HG02943 (cell line): ENCODE data around the gene CHST11.
A peak's percentile ranks its signal among the peaks of the same experiment; 100 is the strongest.

Experiments used
- ATAC-seq: cut with Tn5 transposase; IDR thresholded peaks from one replicate; pipeline ENCODE4 v1.9.1; 2021; ENCODE audit warnings: mild to moderate bottlenecking, low read depth, moderate library complexity; ENCODE audit not compliant: unreplicated experiment

Gene CHST11

GRCh38 chr12:104427547-104427938 lies 29.2 kb upstream of the CHST11 start:
- no peak for ATAC-seq

DNA sequence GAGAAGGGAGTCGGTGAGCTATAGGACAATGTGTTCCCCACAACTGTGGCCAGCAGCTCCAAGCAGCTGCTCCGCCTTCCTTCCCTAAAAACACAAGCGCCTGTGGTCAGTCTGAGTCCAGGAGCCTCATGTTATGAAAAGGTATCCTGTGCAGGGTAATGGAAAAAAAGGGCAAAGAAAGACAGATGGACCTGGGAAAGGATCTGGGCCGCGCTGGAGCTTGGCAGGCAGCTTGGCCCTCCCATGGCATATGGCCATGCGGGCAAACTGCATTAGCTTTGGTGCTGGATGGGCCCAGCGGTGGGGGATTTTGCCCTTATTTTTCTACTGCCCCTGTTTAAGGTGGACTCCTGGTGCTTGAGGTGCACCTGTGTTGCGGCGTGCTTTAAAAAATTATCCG lies 23.7 kb upstream of the CHST11 start:
- ATAC-seq: no peak

- ATAC-seq: no peak
Observed at GRCh38 chr12:104434129-104434528, 22.6 kb upstream of the CHST11 start.

DNA sequence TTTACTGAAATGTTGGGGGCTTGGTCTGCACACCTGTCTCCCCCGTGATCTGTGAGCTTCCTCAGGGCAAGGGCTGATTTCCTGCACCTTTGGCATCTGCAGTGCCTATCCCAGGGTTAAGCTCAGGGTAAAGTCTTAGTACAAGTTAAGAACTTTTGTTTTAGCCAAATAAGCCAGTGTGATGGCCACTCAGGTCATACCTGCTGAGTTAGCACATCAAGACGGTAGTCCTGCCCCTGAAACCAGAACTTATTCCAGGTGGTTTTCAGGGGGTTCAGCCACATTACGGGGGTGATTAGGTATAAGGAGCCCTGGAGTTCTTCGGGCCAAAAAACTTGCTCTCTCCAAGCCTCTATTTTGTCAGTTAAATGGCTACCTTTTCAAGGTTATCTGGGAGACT lies 21.6 kb upstream of the CHST11 start:
- no peak for ATAC-seq

DNA sequence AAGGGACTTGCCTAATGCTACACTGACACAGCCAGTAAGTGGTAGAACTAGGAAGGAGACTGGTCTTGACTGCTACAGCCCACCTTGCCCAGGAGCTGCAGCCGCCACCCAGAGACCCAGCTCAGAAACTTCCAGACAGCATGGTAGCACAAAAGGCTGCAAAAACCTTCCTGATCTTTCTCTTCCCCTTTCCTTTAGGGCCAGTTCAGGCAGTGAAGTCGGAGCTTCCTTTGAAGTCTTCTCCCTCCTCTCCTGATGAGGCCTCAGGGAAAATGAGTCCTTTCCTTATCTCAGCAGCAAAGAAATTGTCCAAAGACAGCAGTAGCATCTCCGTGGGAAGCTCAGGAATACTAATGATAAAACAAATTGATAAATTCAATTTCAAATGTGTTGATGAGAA lies 21.0 kb upstream of the CHST11 start:
- no peak for ATAC-seq

GRCh38 chr12:104436790-104437189 lies 20.0 kb upstream of the CHST11 start:
- ATAC-seq: no peak

DNA sequence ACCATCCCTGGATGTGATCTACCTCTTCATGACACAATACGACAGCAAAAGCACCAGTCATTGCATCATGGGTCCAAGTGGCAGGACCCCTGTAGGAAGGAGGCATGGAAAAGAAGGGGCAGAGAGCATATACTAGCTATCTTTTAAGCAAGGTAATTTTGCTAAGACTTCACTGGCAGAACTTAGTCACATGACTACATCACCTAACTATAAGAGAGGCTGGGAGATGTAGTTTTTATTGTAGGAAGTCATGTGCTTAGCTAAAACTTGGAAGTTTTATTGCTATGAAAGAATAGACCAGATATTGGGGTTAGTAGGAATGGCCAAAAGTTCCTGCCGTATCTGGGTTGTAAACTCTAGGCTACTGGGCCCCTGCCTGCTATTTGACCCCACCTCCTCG lies 18.6 kb upstream of the CHST11 start:
- ATAC-seq: no peak

DNA sequence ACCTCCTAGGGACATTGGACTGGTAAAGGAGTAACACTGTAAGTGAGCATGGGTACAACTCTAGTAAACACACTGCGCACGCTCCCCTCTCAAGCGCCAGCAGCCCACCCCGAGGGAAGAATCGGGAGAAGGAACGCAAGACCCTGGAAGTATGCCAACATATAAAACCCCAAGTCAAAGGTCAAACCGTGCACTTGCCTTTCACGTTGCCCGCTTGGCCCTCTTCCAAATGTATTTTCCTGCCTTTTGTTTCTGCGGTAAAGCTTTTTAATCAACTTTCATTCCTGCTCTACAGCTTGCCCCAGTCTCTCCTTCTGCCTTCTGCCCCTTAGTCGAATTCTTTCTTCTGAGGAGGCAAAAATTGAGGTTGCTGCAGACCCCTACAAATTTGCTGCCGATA lies 17.6 kb upstream of the CHST11 start:
- ATAC-seq: no peak

- no peak for ATAC-seq
Observed at GRCh38 chr12:104443008-104443407, 13.7 kb upstream of the CHST11 start.

DNA sequence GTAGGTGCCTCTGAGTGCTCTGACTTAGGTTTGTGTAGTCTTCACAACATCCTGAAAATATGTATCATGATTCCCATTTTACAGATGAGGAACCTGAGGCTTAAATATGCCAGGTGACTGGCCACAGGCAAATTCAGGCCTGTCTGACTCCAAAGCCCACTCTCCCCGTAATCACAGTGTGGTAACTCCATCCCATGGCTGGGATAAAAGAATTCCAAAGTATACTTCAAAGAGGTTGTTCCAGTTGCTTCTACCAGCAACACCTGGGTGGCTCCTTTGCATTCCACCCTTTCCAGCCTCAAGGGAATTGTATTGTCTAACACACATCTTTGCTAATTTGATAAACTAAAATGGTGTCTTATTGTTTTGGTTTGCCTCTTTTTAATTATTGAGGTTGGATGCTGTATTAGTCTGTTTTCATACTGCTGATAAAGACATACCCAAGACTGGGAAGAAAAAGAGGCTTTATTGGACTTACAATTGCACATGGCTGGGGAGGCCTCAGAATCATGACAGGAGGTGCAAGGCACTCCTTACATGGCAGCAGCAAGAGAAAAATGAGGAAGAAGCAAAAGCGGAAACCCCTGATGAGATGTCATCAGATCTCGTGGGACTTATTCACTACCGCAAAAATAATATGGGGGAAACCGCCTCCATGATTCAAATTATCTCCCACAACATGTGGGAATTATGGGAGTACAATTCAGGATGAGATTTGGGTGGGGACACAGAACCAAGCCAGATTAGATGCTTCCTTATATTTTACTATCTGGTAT lies 9.9 kb upstream of the CHST11 start:
- no peak for ATAC-seq

- no peak for ATAC-seq
Observed at GRCh38 chr12:104448031-104448430, 8.7 kb upstream of the CHST11 start.

DNA sequence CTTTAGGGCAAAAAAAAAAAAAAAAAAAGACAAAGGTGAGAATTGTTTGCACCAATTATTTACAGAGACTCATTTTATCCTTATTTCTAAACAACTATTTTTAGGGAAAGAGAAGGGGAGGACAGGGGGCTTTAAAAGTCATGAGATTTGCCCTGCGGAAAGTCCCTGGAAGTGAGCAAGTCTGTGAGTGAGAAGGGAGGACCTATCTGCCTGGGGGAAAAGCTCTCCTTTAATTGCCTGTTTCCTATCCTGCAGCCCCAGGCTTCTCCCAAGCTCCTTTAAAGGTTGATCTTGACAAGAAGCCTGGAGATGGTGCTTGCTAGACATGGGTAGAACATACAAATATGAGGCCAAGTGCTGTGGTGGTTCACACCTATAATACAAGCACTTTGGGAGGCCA lies 8.3 kb upstream of the CHST11 start:
- ATAC-seq: no peak

- no peak for ATAC-seq
Observed at GRCh38 chr12:104450700-104451099, 6.0 kb upstream of the CHST11 start.

DNA sequence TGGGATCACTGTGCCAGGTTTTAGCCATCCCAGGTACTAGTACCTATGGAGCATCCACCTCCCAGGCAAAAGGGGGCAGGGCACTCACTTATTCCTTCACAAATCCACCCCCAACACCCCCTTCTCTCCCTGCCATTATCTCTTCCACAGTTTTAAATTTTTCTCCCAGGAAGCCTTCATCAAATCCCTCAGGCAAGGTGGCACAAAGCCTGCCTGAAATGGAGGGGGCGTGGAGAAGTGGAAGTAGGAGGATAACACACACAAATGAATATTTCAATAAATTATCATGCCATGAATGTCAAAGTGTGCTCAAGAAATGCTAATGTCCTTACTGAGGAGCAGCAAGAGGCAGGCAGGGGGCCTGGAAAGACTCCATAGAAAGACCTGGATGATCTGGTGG lies 4.7 kb upstream of the CHST11 start:
- no peak for ATAC-seq

DNA sequence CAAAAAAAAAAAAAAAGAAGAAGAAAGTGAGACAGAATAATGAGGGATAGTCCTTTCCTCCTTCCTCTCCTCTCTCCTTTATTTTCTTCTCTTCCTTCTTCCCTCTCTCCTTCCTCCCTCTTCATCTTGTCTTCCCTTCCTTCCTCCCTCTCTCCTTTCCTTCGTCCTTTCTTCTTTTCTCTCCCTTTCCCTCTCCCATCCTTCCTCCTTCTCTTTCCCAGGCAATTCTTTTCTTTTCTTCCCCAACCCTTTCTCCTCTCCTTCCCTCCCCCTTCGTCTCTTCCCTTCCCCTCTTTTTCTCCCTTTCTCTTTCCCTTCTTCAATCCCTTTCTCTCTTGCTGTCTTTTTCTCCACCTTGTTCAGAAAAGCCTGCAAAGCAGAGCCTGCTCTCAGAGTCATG lies 3.6 kb upstream of the CHST11 start:
- no peak for ATAC-seq

DNA sequence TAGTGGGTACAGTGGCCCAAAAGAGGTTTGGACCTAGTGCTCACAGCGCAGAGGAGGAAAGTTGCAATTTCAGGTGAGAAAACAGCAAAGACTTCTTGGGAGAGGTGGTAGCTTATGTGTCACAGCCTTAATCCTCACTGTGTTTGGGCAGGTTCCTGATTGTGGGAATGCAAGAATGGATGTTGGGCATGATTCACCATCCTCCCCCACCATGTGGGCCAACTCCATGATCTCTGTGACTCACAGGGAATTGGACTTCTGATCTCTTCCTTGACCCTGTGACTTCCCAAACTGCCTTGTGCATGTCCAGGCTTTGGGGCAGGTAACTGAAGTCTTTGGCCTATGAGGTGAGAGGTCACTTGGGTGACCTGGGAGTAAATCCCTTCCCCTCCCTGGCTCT lies 1.8 kb upstream of the CHST11 start:
- no peak for ATAC-seq

DNA sequence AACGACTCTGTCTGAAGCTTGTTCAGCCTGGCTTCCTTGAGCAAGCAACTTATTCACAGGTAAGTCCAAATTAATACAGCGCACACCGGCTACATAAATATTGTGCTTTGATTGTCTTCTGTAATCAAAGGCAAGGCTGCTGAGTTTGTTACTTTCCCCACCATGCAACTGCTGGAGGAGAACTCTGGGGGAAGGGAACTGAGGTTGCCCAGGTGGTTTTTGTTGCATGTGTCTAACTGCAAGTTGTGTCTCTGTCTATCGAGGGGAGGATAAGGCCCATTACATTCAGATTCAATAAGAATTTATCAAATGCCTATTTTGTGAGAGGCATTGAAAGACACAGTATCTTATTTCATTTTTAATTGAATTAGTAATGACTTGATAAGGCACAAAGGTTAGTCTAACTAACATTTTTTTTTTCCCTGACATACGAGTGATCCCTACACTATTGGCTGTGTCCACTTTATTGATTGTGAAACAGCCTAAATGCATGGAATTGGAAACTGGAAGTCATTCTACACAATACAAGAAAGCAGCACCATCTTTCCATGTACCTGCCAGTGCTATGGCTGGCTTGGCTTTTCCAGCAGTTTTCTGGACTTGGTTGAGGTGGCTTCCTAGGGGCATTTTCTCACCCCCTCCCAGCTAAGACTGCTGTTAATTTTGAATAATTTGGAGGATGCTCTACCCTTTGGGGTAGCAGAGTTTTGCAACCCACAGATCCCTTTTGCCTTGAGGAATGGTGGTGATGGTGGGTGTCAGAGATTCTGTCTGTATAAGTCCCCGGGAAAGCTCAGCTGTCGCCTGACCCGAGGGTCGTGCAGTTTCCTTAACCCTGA lies 951 bp upstream of the CHST11 start:
- no peak for ATAC-seq

DNA sequence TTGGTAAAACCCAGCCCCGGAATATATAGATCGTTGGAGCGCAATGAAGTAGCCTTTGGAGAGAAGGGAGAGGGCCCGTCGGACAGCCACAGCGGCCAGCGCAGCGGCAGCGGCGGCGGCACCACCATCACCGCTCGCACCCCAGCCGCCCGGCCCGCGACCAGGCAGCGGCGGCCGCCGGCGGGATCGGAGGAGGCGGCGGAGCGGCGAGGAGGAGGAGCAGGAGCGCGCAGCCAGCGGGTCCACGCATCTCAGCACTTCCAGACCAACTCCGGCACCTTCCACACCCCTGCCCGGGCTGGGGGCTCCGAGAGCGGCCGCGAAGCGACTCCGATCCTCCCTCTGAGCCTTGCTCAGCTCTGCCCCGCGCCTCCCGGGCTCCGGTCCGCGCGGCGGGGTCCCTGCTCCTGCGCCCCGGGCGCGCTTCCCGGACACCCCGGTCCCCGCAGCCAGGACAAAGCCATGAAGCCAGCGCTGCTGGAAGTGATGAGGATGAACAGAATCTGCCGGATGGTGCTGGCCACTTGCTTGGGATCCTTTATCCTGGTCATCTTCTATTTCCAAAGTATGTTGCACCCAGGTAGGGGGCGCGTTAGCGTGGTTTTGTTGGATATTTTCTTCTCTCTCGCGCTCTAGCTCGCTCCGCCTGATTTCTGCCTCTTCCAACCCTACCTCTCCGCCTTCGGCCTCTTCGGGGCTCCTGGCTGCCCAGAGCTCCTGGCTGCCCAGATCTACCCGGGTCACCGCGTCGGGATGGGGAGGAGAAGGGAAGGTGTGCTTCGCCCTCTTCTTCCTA lies 400 bp downstream of the CHST11 start:
- ATAC-seq: peak; percentile 23

DNA sequence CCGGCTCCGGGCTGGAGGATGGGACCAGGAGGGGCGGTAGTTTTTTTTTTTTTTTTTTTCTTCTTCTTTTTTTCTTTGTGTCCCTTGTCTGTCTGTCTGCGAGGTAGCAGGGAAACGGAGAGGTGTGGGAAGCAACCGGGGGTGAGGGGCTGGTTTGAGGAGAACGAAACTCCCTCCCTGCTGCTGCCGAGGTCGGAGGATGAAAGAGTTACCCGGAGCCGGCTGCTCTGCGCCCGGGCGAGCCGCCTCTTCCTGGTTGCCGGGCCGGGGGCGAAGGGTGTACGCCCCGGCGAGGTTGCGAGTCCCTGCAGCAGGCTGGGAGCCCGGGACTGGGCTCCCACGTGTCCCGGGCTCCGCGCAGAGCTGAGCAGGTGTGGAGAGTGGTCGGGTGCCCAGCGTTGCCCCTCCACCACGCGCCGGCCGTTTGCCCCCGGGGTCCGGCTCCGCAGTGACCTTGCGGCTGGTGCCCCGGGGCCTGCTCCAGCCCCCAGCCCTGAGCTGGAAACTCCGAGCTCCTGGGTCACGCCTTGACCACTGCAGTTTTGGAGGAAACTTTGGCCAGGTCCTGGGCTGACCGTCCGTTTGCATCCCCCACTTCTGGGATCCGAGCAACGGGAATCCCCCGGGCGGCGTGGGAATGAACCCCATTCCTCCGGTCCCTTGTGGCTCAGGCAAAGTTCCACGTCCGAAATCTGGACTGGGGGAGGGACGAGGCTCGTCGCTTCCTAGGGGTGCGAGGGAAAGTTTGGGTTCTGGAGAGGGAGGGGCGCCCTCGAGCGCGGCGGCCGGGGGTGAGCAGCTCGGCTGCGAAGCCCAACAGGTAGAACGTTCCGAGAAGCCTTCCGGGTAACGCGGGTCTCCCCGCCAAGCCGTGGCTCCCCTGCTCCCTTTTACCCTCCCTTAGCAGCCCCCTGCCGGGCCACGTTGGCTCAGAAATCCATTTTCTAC lies 1.3 kb downstream of the CHST11 start:
- no peak for ATAC-seq
